HCT116 (cell line): Measurements from ENCODE around the gene DBNDD2. TPM values are rescaled to one million over a fixed set of nuclear protein-coding genes. Genes with fewer than 3 reads are reported as not detected.

ENCODE experiments used
- ATAC-seq: fragments of 200-7000 bp; cut with Tn5 transposase; 2 replicates; pipeline ENCODE4 v1.9.1; 2020; ENCODE audit warnings: mild to moderate bottlenecking, moderate library complexity
- BruUV-seq: library from RNA; stranded (reverse); fragments of 400-500 nt; replicated peaks from 2 replicates; lab custom pipeline; 2021; lab: Mats Ljungman, UMichigan
- CTCF ChIA-PET: fragments of 300-600 bp; sonication (Branson Sonifier 250); formaldehyde crosslinking; loops from one replicate; lab custom pipeline; 2021; ENCODE audit warnings: antibody characterized with exemption; lab: Charles Lee
- POLR2A ChIA-PET: fragments of 300-600, 350-600 bp; sonication (Branson Sonifier 250); formaldehyde crosslinking; loops from one replicate; lab custom pipeline; 2021; ENCODE audit warnings: antibody characterized with exemption; lab: Charles Lee
- RAD21 ChIA-PET, 2 experiments: fragments of 300-600 bp; sonication (Branson Sonifier 250); formaldehyde crosslinking; loops; one replicate each; lab custom pipeline; 2023; ENCODE audit warnings: low total read pairs in 2 of 2; ENCODE audit not compliant: uncharacterized antibody in 2 of 2, unreplicated experiment in 2 of 2, low non-redundant PET in 1 of 2; lab: Charles Lee
- DNase-seq: peaks from one replicate; pipeline ENCODE4 v3.0.0-alpha.2; 2010; ENCODE audit warnings: low read depth, low spot score
- H2AFZ ChIP-seq: fragments of 200-600 bp; shearing (Covaris generic), sonication (generic); 2 replicates; pipeline ENCODE4 v1.6.1; 2017; ENCODE audit warnings: low read depth, mixed run types, mixed read lengths, antibody characterized with exemption, low read length; ENCODE audit not compliant: poor library complexity, severe bottlenecking
- H3K27ac ChIP-seq: 2 replicates; pipeline ENCODE4 v1.5.1; 2012; ENCODE audit warnings: low read depth, low read length
- H3K27me3 ChIP-seq: fragments of 200-600 bp; sonication (generic); 2 replicates; pipeline ENCODE4 v1.6.1; 2016; ENCODE audit warnings: mixed run types, low read length, mixed read lengths; ENCODE audit not compliant: insufficient read depth
- H3K36me3 ChIP-seq, 2 experiments: fragments of 200-500 bp in 1 of 2; fragments of 200-600 bp in 1 of 2; sonication (Bioruptor generic) in 1 of 2; sonication (generic) in 1 of 2; 2 replicates each; pipeline versions ENCODE4 v1.5.1 to v1.6.1; 2014 to 2016; ENCODE audit warnings: low read length in 2 of 2, inconsistent platforms in 1 of 2, mixed read lengths in 1 of 2, mixed run types in 1 of 2; ENCODE audit not compliant: insufficient read depth in 2 of 2, control insufficient read depth in 1 of 2
- H3K4me1 ChIP-seq, 2 experiments: fragments of 200-600 bp in 1 of 2; sonication (generic) in 1 of 2; 2 replicates each; pipeline versions ENCODE4 v1.5.1 to v1.6.1; 2012 to 2017; ENCODE audit warnings: low read length in 2 of 2, inconsistent platforms in 1 of 2, mild to moderate bottlenecking in 1 of 2, mixed read lengths in 1 of 2, mixed run types in 1 of 2, moderate library complexity in 1 of 2; ENCODE audit not compliant: insufficient read depth in 2 of 2, control insufficient read depth in 1 of 2
- H3K4me2 ChIP-seq: fragments of 200-600 bp; sonication (generic); 2 replicates; pipeline ENCODE4 v1.6.1; 2017; ENCODE audit warnings: mixed run types, low read length, mixed read lengths
- H3K4me3 ChIP-seq, 2 experiments: fragments of 200-600 bp in 1 of 2; sonication (generic) in 1 of 2; replicated peaks in 1 of 2; 2 replicates each; pipeline ENCODE4 v1.5.1; 2011 to 2016; ENCODE audit warnings: low read length in 2 of 2, control low read depth in 1 of 2, low read depth in 1 of 2, mild to moderate bottlenecking in 1 of 2, mixed read lengths in 1 of 2, mixed run types in 1 of 2
- H3K79me2 ChIP-seq: fragments of 200-600 bp; sonication (generic); 2 replicates; pipeline ENCODE4 v1.6.1; 2017; ENCODE audit warnings: mild to moderate bottlenecking, mixed run types, low read length, moderate library complexity, mixed read lengths; ENCODE audit not compliant: insufficient read depth
- H3K9ac ChIP-seq: fragments of 200-600 bp; sonication (generic); 2 replicates; pipeline ENCODE4 v1.6.1; 2016; ENCODE audit warnings: low read length, mixed read lengths
- H3K9me2 ChIP-seq: fragments of 200-600 bp; sonication (generic), shearing (Covaris generic); 2 replicates; pipeline ENCODE4 v1.6.1; 2017; ENCODE audit warnings: mixed run types, mild to moderate bottlenecking, moderate library complexity; ENCODE audit not compliant: insufficient read depth
- H3K9me3 ChIP-seq, 2 experiments: fragments of 200-500 bp in 1 of 2; fragments of 200-600 bp in 1 of 2; sonication (Bioruptor generic) in 1 of 2; sonication (generic) in 1 of 2; 2 replicates each; pipeline ENCODE4 v1.6.1; 2014 to 2017; ENCODE audit warnings: low read length in 2 of 2, mixed read lengths in 2 of 2, inconsistent platforms in 1 of 2, low read depth in 1 of 2, mild to moderate bottlenecking in 1 of 2, mixed run types in 1 of 2, moderate library complexity in 1 of 2; ENCODE audit not compliant: control insufficient read depth in 1 of 2, insufficient read depth in 1 of 2
- H4K20me1 ChIP-seq: fragments of 200-600 bp; sonication (generic), shearing (Covaris generic); 2 replicates; pipeline ENCODE4 v1.6.1; 2017; ENCODE audit warnings: mixed run types, mild to moderate bottlenecking, moderate library complexity; ENCODE audit not compliant: insufficient read depth
- CEBPB ChIP-seq: IDR thresholded peaks from 2 replicates; pipeline ENCODE4 v1.6.1; 2012; ENCODE audit warnings: low read depth
- ELF1 ChIP-seq: IDR thresholded peaks from 2 replicates; pipeline ENCODE4 v1.6.1; 2012; ENCODE audit warnings: low read depth, borderline replicate concordance
- EZH2 ChIP-seq: fragments of 200-600 bp; sonication (generic); IDR thresholded peaks from 2 replicates; pipeline ENCODE4 v1.6.1; 2017; ENCODE audit warnings: antibody characterized with exemption, mixed run types
- EZH2phosphoT487 ChIP-seq: fragments of 200-600 bp; IDR thresholded peaks from 2 replicates; pipeline ENCODE4 v1.6.1; 2018; ENCODE audit warnings: antibody characterized with exemption, borderline replicate concordance
- REST ChIP-seq: IDR thresholded peaks from 2 replicates; pipeline ENCODE4 v1.6.1; 2012; ENCODE audit warnings: low read depth
- TCF7L2 ChIP-seq: IDR thresholded peaks from 2 replicates; pipeline ENCODE4 v1.7.0; 2011; ENCODE audit warnings: borderline replicate concordance, inconsistent platforms; ENCODE audit not compliant: insufficient read depth, insufficient read length; ENCODE audit errors: extremely low read depth
- YY1 ChIP-seq: IDR thresholded peaks from 2 replicates; pipeline ENCODE4 v1.6.1; 2011; ENCODE audit warnings: low read length, low read depth, moderate library complexity, mild to moderate bottlenecking; ENCODE audit not compliant: insufficient replicate concordance; ENCODE audit errors: extremely low read depth
- ZBTB33 ChIP-seq: IDR thresholded peaks from 2 replicates; pipeline ENCODE4 v1.6.1; 2011; ENCODE audit warnings: mild to moderate bottlenecking, low read length, moderate library complexity; ENCODE audit not compliant: insufficient replicate concordance; ENCODE audit errors: extremely low read depth
- ZFX ChIP-seq: fragments of 450-650 bp; IDR thresholded peaks from 2 replicates; pipeline ENCODE4 v1.6.1; 2017
- intact Hi-C: fragments of 100-400 bp; cut with micrococcal nuclease; formaldehyde crosslinking; loops from 2 replicates; pipeline ENCODE4 v1.10.0; 2022
- total RNA-seq: library from RNA; stranded (reverse); gene quantifications from one replicate; pipeline ENCODE4 v1.2.1, GENCODE V29; 2021; ENCODE audit not compliant: unreplicated experiment
- TF ChIP-seq, protein P1 (sequence below): IDR thresholded peaks from 2 replicates; pipeline ENCODE4 v1.6.1; 2012

Gene DBNDD2
- total RNA-seq, 1 experiment from 2014 or later, result 44.2 TPM

DNA sequence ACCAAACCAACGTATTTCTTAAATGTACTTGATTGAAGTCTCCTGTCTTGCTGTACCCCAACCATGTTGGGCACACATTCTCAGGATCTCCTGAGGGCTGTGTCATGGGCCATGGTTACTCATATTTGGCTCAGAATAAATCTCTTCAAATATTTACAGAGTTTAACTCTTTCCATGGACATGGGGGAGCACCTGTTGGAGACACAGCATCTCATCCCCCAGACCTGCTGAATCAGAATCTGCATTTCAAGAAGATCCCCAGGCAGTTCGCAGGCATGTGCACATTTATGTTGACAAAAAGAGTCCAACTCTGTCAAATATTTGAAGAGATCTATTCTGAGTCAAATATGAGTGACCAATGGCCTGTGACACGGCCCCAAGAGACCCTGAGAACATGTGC lies 32.3 kb downstream of the DBNDD2 start:
- no peak overlapping the region for H3K4me2 ChIP-seq
- H2AFZ ChIP-seq, result no peak overlapping the region
- H3K27me3 ChIP-seq, result no peaks in the 10 kb centered on the region
- H3K27ac ChIP-seq, result no peak overlapping the region
- no peaks in the 10 kb centered on the region for H3K36me3 ChIP-seq
- no peak for DNase-seq
- no peak for TF ChIP-seq ZFX
- TF ChIP-seq EZH2phosphoT487, result no peak
- TF ChIP-seq, protein P1, sequence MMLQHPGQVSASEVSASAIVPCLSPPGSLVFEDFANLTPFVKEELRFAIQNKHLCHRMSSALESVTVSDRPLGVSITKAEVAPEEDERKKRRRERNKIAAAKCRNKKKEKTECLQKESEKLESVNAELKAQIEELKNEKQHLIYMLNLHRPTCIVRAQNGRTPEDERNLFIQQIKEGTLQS, result no peak
- no peak for TF ChIP-seq REST
- TF ChIP-seq YY1, result no peak
- no peak for TF ChIP-seq EZH2
- no peak for TF ChIP-seq TCF7L2
- TF ChIP-seq ELF1, result no peak
- TF ChIP-seq CEBPB, result no peak
- TF ChIP-seq ZBTB33, result no peak
- no peaks in the 10 kb centered on the region for H4K20me1 ChIP-seq
- H3K9ac ChIP-seq, result no peak overlapping the region
- no TSS peak for BruUV-seq
- H3K4me3 ChIP-seq, result no peak overlapping the region
- H3K9me2 ChIP-seq, result no peaks in the 10 kb centered on the region
- CTCF ChIA-PET, result interaction anchor here (2.0 to 2.2 kb wide), 2 partner anchors 10 to 77 kb away, joined by 4 to 5 read pairs; partner anchors contain the start of gene SYS1
- no peaks in the 10 kb centered on the region for H3K9me3 ChIP-seq
- POLR2A ChIA-PET, result no interaction called here
- H3K79me2 ChIP-seq, result no peaks in the 10 kb centered on the region
- H3K4me1 ChIP-seq, result peaks cover 0 to 12% of the 10 kb centered on the region in 2 experiments; a peak in 2 of 4 replicates
- intact Hi-C loops, result no loop called here
- no peak for ATAC-seq
- RAD21 ChIA-PET, result interaction anchor here in 1 of 2 experiments (1.0 to 1.1 kb wide), 2 partner anchors 78 to 117 kb away, joined by 3 read pairs; no protein-coding TSS in a partner anchor
